ENCODE results near the gene LHX4. TPM values are rescaled to one million over a fixed set of nuclear protein-coding genes. Genes with fewer than 3 reads are reported as not detected.

LHX4 gene
- total and polyA plus RNA-seq, 9 of the 15 experiments (the other 6 are each of a cell fraction or from before 2014, with no cell fraction given) = 0.01 to 0.11 (median 0.07) TPM; not detected in 5

- TF ChIP-seq CCNT2 (IDR thresholded peaks at IDR 0.05; ENCODE audit: borderline replicate concordance, extremely low read depth, insufficient read length, low read depth, low read length) = peak; percentile 18
- TF ChIP-seq ZNF407 (IDR thresholded peaks at IDR 0.05; ENCODE audit: low read depth) = no peak
- TF ChIP-seq RBFOX2 (IDR thresholded peaks at IDR 0.05; ENCODE audit: low read depth, low read length) = peak; percentile 54
- peak; percentile 53; the same call in 1 of the 2 replicates for TF ChIP-seq KDM2B (CRISPR knock-in tag; IDR thresholded peaks at IDR 0.05)
- TF ChIP-seq ZNF347 (CRISPR knock-in tag; IDR thresholded peaks at IDR 0.05; ENCODE audit: low read depth) = no peak
- peak; percentile 85 for TF ChIP-seq VEZF1 (CRISPR knock-in tag; IDR thresholded peaks at IDR 0.05)
- TF ChIP-seq SIN3B (IDR thresholded peaks at IDR 0.05; ENCODE audit: low read depth) = 0 out of 2 replicates have a peak, but pooled peaks have one; percentile 30
These were observed at the start of gene LHX4 (continued) for GRCh38 chr1:180229483-180230415.

Data from K562 (cell line).